Stomach (tissue), 9 donors: ENCODE results near the gene SLC35E1. TPM values are rescaled to one million over a fixed set of nuclear protein-coding genes. Genes with fewer than 3 reads are reported as not detected.

Source experiments
- DNase-seq, 2 donors: peaks; one replicate each; pipeline versions ENCODE4 v3.0.0 to v3.0.0-alpha.2; 2013 to 2019
- H3K27ac ChIP-seq, 5 donors: fragments of 200-600 bp in 4 of 5; sonication (generic) in 4 of 5; one replicate each; pipeline ENCODE4 v1.5.1; 2013 to 2019; ENCODE audit warnings: mild to moderate bottlenecking in 1 of 5, moderate library complexity in 1 of 5
- H3K27me3 ChIP-seq, 3 donors: fragments of 200-600 bp; sonication (generic); one replicate each; pipeline ENCODE4 v1.5.1; 2017 to 2019; ENCODE audit warnings: mixed run types in 1 of 3
- H3K36me3 ChIP-seq, 4 donors: fragments of 200-600 bp; sonication (generic); 1 replicate in 3 of 4; 2 replicates in 1 of 4; pipeline ENCODE4 v1.5.1; 2016 to 2019
- H3K4me1 ChIP-seq, 4 donors: fragments of 200-600 bp; sonication (generic); one replicate each; pipeline ENCODE4 v1.5.1; 2016 to 2019
- H3K4me3 ChIP-seq, 4 donors: fragments of 200-600 bp; sonication (generic) in 3 of 4; one replicate each; pipeline ENCODE4 v1.5.1; 2016 to 2019; ENCODE audit warnings: mild to moderate bottlenecking in 1 of 4
- H3K9me3 ChIP-seq, 4 donors: fragments of 200-600 bp; sonication (generic); one replicate each; pipeline ENCODE4 v1.5.1; 2016 to 2019
- CTCF ChIP-seq, 7 experiments: fragments of 450-650 bp in 4 of 7; fragments of 200-600 bp in 3 of 7; sonication (generic) in 3 of 7; IDR thresholded peaks; one replicate each; pipeline ENCODE4 v1.5.1; 2016 to 2019; ENCODE audit warnings: antibody characterized with exemption in 7 of 7, control low read depth in 2 of 7, mild to moderate bottlenecking in 1 of 7
- EP300 ChIP-seq: sonication (generic); formaldehyde crosslinking; IDR thresholded peaks from one replicate; pipeline ENCODE4 v1.6.1; 2017; ENCODE audit warnings: antibody characterized with exemption
- POLR2A ChIP-seq, 4 donors: fragments of 450-650 bp; IDR thresholded peaks; one replicate each; pipeline ENCODE4 v1.6.1; 2016; ENCODE audit warnings: antibody characterized with exemption in 4 of 4, control low read depth in 2 of 4, mild to moderate bottlenecking in 1 of 4, moderate library complexity in 1 of 4
- POLR2AphosphoS5 ChIP-seq, 3 donors: sonication (generic); formaldehyde crosslinking; IDR thresholded peaks; one replicate each; pipeline ENCODE4 v1.6.1; 2016; ENCODE audit warnings: antibody characterized with exemption in 3 of 3
- WGBS, 5 donors: extraction: QIAGEN DNeasy Blood & Tissue Kit in 3 of 5; methylation state at CpG; one replicate each; pipeline versions ENCODE4 v1.1.5 to v1.1.7; 2013 to 2018; 5-methylcytosine and 5-hydroxymethylcytosine counted together
- intact Hi-C: fragments of 100-400 bp; cut with DNase I; formaldehyde crosslinking; loops from one replicate; pipeline ENCODE4 v1.15.1; 2023; ENCODE audit warnings: low total_unique reads
- polyA plus RNA-seq, 3 donors: library from polyadenylated mRNA; stranded (reverse); fragments of 200-250 nt; gene quantifications; one replicate each; pipeline ENCODE4 v1.2.3, GENCODE V29; 2013
- total RNA-seq, 5 donors: library from RNA; depleted of rRNA; stranded (reverse); fragments of >200 nt; gene quantifications; one replicate each; pipeline versions ENCODE4 v1.1.0 to v1.2.3, GENCODE V29; 2014 to 2016
- donor health status: healthy with polysubstance abuse.
- donor health status: Bipolar disorder and iron deficiency.
- donor health status: healthy.

The SLC35E1 gene
- total and polyA plus RNA-seq, 8 donors = 16.2 to 63.7 (median 27.7) TPM

GRCh38 chr19:16600824-16601223 is 28.6 kb upstream of the SLC35E1 start:
- H3K27ac ChIP-seq = no peak overlapping the region
- no peak for TF ChIP-seq POLR2A (IDR thresholded peaks at IDR 0.05)
- no peak for TF ChIP-seq CTCF (IDR thresholded peaks at IDR 0.05)
- no peak for TF ChIP-seq EP300
- no peak for TF ChIP-seq POLR2AphosphoS5 (IDR thresholded peaks at IDR 0.05)
- intact Hi-C loops = no loop called here
- WGBS, 5 donors = 82 to 89% (median 88%) methylated on average over 5 of the region's 5 CpGs
- peaks cover 16 to 71% (median 63%) of the 10 kb centered on the region in 4 donors for H3K4me1 ChIP-seq
- H3K36me3 ChIP-seq = peaks cover 0 to 5% (median 0%) of the 10 kb centered on the region in 4 donors
- no peak for DNase-seq
- no peak overlapping the region for H3K4me3 ChIP-seq
- no peaks in the 10 kb centered on the region for H3K27me3 ChIP-seq
- H3K9me3 ChIP-seq = no peaks in the 10 kb centered on the region

- DNase-seq = no peak
- TF ChIP-seq POLR2A (IDR thresholded peaks at IDR 0.05) = no peak
- TF ChIP-seq CTCF (IDR thresholded peaks at IDR 0.05) = no peak
- TF ChIP-seq EP300 = no peak
- TF ChIP-seq POLR2AphosphoS5 (IDR thresholded peaks at IDR 0.05) = no peak
- 81 to 85% (median 85%) methylated on average over 2 to 6 of the region's 6 CpGs for WGBS, 5 donors
- Histone ChIP-seq H3K27me3 (no peaks in the 10 kb centered on the region), H3K27ac (peak overlapping the region in 1 of 5 donors; percentile 72), H3K4me1 (peaks cover 11 to 71% (median 58%) of the 10 kb centered on the region in 4 donors), H3K4me3 (no peak overlapping the region), H3K36me3 (peaks cover 0 to 5% (median 0%) of the 10 kb centered on the region in 4 donors), H3K9me3 (no peaks in the 10 kb centered on the region)
- intact Hi-C loops = no loop called here
Observed at GRCh38 chr19:16599655-16600346, 27.6 kb upstream of the SLC35E1 start.

- intact Hi-C loops = no loop called here
- no peak for TF ChIP-seq POLR2AphosphoS5 (IDR thresholded peaks at IDR 0.05)
- TF ChIP-seq POLR2A (IDR thresholded peaks at IDR 0.05) = no peak
- no peak for TF ChIP-seq CTCF (IDR thresholded peaks at IDR 0.05)
- TF ChIP-seq EP300 = no peak
- H3K27me3 ChIP-seq = no peaks in the 10 kb centered on the region
- WGBS, 5 donors = 62 to 77% (median 63%) methylated on average over 4 of the region's 4 CpGs
- DNase-seq = no peak
- peaks cover 16 to 78% (median 61%) of the 10 kb centered on the region in 4 donors for H3K4me1 ChIP-seq
- peaks cover 0 to 5% (median 0%) of the 10 kb centered on the region in 4 donors for H3K36me3 ChIP-seq
- peak overlapping the region in 2 of 5 donors; percentile 54 to 72 for H3K27ac ChIP-seq
- no peaks in the 10 kb centered on the region for H3K9me3 ChIP-seq
- no peak overlapping the region for H3K4me3 ChIP-seq
Observed at GRCh38 chr19:16598848-16599247, 26.6 kb upstream of the SLC35E1 start.

GRCh38 chr19:16596399-16596798 is 24.2 kb upstream of the SLC35E1 start:
- WGBS, 5 donors = 93 to 95% (median 94%) methylated on average over 5 to 9 of the region's 9 CpGs
- Histone ChIP-seq H3K4me3 (no peak overlapping the region), H3K27me3 (no peaks in the 10 kb centered on the region), H3K36me3 (peaks cover 0 to under 1% (median 0%) of the 10 kb centered on the region in 4 donors), H3K27ac (no peak overlapping the region), H3K9me3 (no peaks in the 10 kb centered on the region), H3K4me1 (peaks cover 10 to 83% (median 62%) of the 10 kb centered on the region in 4 donors)
- no peak for DNase-seq
- TF ChIP-seq POLR2A (IDR thresholded peaks at IDR 0.05) (no peak), POLR2AphosphoS5 (IDR thresholded peaks at IDR 0.05) (no peak), CTCF (IDR thresholded peaks at IDR 0.05) (no peak), EP300 (no peak)
- intact Hi-C loops = no loop called here
